GM13977 (cell line): ENCODE data around the gene RUNX2.

Source experiments
- DNase-seq: peaks from one replicate; pipeline ENCODE4 v3.0.0; 2012; ENCODE audit warnings: low spot score
- CTCF ChIP-seq: IDR thresholded peaks from 2 replicates; pipeline ENCODE4 v1.5.1; 2012; ENCODE audit warnings: mild to moderate bottlenecking, control low read depth; ENCODE audit not compliant: insufficient read depth; ENCODE audit errors: extremely low read depth, missing control alignments
- in situ Hi-C: fragments of 300-500 bp; cut with MboI; formaldehyde crosslinking; loops from one replicate; pipeline ENCODE4 v1.12.0; 2022; ENCODE audit warnings: low sequenced_read_pairs, low pct_unique_long_range_greater_than_20kb, mixed read lengths, inconsistent platforms; ENCODE audit not compliant: unreplicated experiment

RUNX2 gene

GRCh38 chr6:45427726-45428125, 99.6 kb downstream of the RUNX2 start:
- no peak for DNase-seq
- in situ Hi-C loops = loop anchor here (10.0 to 25.0 kb wide), 2 partner anchors 287 to 485 kb away; no protein-coding TSS in a partner anchor
- TF ChIP-seq CTCF = no peak

GRCh38 chr6:45428727-45429126, 100.6 kb downstream of the RUNX2 start:
- no peak for DNase-seq
- in situ Hi-C loops = loop anchor here (10.0 to 25.0 kb wide), 2 partner anchors 286 to 484 kb away; no protein-coding TSS in a partner anchor
- no peak for TF ChIP-seq CTCF

- DNase-seq = no peak
- in situ Hi-C loops = loop anchor here (25.0 kb wide), 1 partner anchor 482 kb away; no protein-coding TSS in a partner anchor
- no peak for TF ChIP-seq CTCF
These were observed 102.6 kb downstream of the RUNX2 start for GRCh38 chr6:45430590-45431202.

GRCh38 chr6:45431317-45432065, 103.4 kb downstream of the RUNX2 start:
- in situ Hi-C loops = loop anchor here (25.0 kb wide), 1 partner anchor 481 kb away; no protein-coding TSS in a partner anchor
- TF ChIP-seq CTCF = no peak
- no peak for DNase-seq

- in situ Hi-C loops = loop anchor here (25.0 kb wide), 1 partner anchor 479 kb away; no protein-coding TSS in a partner anchor
- no peak for DNase-seq
- TF ChIP-seq CTCF = no peak
These were observed 104.8 kb downstream of the RUNX2 start for GRCh38 chr6:45432977-45433376.

GRCh38 chr6:45433533-45434380, 105.6 kb downstream of the RUNX2 start:
- no peak for TF ChIP-seq CTCF
- DNase-seq = no peak
- in situ Hi-C loops = loop anchor here (25.0 kb wide), 1 partner anchor 479 kb away; no protein-coding TSS in a partner anchor
